ENCODE measurements around the gene PLA2G12B.

The PLA2G12B gene

GRCh38 chr10:72956001-72956400 lies 1.4 kb upstream of the PLA2G12B start:
- no peak for TF ChIP-seq CTCF (IDR thresholded peaks at IDR 0.05; ENCODE audit: low read depth, low read length)
- Histone ChIP-seq H3K27ac (no peak overlapping the region), H3K27me3 (ENCODE audit: insufficient read depth, low read depth, severe bottlenecking) (no peaks in the 10 kb centered on the region), H3K9me3 (ENCODE audit: severe bottlenecking) (no peaks in the 10 kb centered on the region), H3K4me3 (ENCODE audit: low read depth, low read length) (no peak overlapping the region), H3K36me3 (no peaks in the 10 kb centered on the region)
- no peak for DNase-seq

- Histone ChIP-seq H3K9me3 (ENCODE audit: severe bottlenecking) (no peaks in the 10 kb centered on the region), H3K27me3 (ENCODE audit: insufficient read depth, low read depth, severe bottlenecking) (no peaks in the 10 kb centered on the region), H3K36me3 (no peaks in the 10 kb centered on the region), H3K27ac (no peak overlapping the region), H3K4me3 (ENCODE audit: low read depth, low read length) (no peak overlapping the region)
- TF ChIP-seq CTCF (IDR thresholded peaks at IDR 0.05; ENCODE audit: low read depth, low read length), result no peak
- no peak for DNase-seq
Observed at GRCh38 chr10:72954230-72954595, 393 bp downstream of the PLA2G12B start.

- Histone ChIP-seq H3K27ac (no peak overlapping the region), H3K27me3 (ENCODE audit: insufficient read depth, low read depth, severe bottlenecking) (no peaks in the 10 kb centered on the region), H3K4me3 (ENCODE audit: low read depth, low read length) (no peak overlapping the region), H3K9me3 (ENCODE audit: severe bottlenecking) (no peaks in the 10 kb centered on the region), H3K36me3 (no peaks in the 10 kb centered on the region)
- no peak for TF ChIP-seq CTCF (IDR thresholded peaks at IDR 0.05; ENCODE audit: low read depth, low read length)
- no peak for DNase-seq
Observed at GRCh38 chr10:72953687-72954086, 919 bp downstream of the PLA2G12B start.

GRCh38 chr10:72952642-72953158 lies 1.9 kb downstream of the PLA2G12B start:
- TF ChIP-seq CTCF (IDR thresholded peaks at IDR 0.05; ENCODE audit: low read depth, low read length), result no peak
- no peak for DNase-seq
- H3K27ac ChIP-seq, result no peak overlapping the region

GRCh38 chr10:72952189-72952588 lies 2.4 kb downstream of the PLA2G12B start:
- Histone ChIP-seq H3K27ac (no peak overlapping the region), H3K9me3 (ENCODE audit: severe bottlenecking) (no peaks in the 10 kb centered on the region), H3K36me3 (no peaks in the 10 kb centered on the region), H3K27me3 (ENCODE audit: insufficient read depth, low read depth, severe bottlenecking) (no peaks in the 10 kb centered on the region), H3K4me3 (ENCODE audit: low read depth, low read length) (no peak overlapping the region)
- DNase-seq, result no peak
- no peak for TF ChIP-seq CTCF (IDR thresholded peaks at IDR 0.05; ENCODE audit: low read depth, low read length)

More at GRCh38 chr10:72952642-72953158, 1.9 kb downstream of the PLA2G12B start:
- Histone ChIP-seq H3K9me3 (ENCODE audit: severe bottlenecking) (no peaks in the 10 kb centered on the region), H3K4me3 (ENCODE audit: low read depth, low read length) (no peak overlapping the region), H3K27me3 (ENCODE audit: insufficient read depth, low read depth, severe bottlenecking) (no peaks in the 10 kb centered on the region), H3K36me3 (no peaks in the 10 kb centered on the region)

- Histone ChIP-seq H3K9me3 (ENCODE audit: severe bottlenecking) (no peaks in the 10 kb centered on the region), H3K36me3 (no peaks in the 10 kb centered on the region), H3K4me3 (ENCODE audit: low read depth, low read length) (no peak overlapping the region), H3K27me3 (ENCODE audit: insufficient read depth, low read depth, severe bottlenecking) (no peaks in the 10 kb centered on the region), H3K27ac (no peak overlapping the region)
- DNase-seq, result no peak
- no peak for TF ChIP-seq CTCF (IDR thresholded peaks at IDR 0.05; ENCODE audit: low read depth, low read length)
Observed at GRCh38 chr10:72951760-72952159, 2.8 kb downstream of the PLA2G12B start.

All from WERI-Rb-1 (cell line).